RWPE2 (cell line): Measurements from ENCODE around the gene DCLK2.

Experiments used
- ATAC-seq: fragments of 200-7000 bp; cut with Tn5 transposase; 3 replicates; pipeline ENCODE4 v1.9.1; 2021; ENCODE audit warnings: low read depth
- DNase-seq: peaks from one replicate; pipeline ENCODE4 v3.0.0-alpha.2; 2020; ENCODE audit warnings: low spot score
- H3K27ac ChIP-seq: fragments of 450-650 bp; 2 replicates; pipeline ENCODE4 v1.5.1; 2017; ENCODE audit warnings: mild to moderate bottlenecking; ENCODE audit not compliant: poor library complexity, severe bottlenecking
- H3K27me3 ChIP-seq: fragments of 250-450 bp; sonication (Bioruptor Pico); 2 replicates; pipeline ENCODE4 v1.5.1; 2021; ENCODE audit warnings: mild to moderate bottlenecking, moderate library complexity; ENCODE audit not compliant: insufficient read depth, poor library complexity, severe bottlenecking
- H3K36me3 ChIP-seq: fragments of 250-450 bp; sonication (Bioruptor Pico); 2 replicates; pipeline ENCODE4 v1.5.1; 2020; ENCODE audit warnings: low read depth, mild to moderate bottlenecking, moderate library complexity
- H3K4me1 ChIP-seq: fragments of 250-450 bp; sonication (Bioruptor Pico); 2 replicates; pipeline ENCODE4 v1.5.1; 2021; ENCODE audit warnings: mild to moderate bottlenecking, moderate library complexity; ENCODE audit not compliant: insufficient read depth, poor library complexity, severe bottlenecking
- H3K4me3 ChIP-seq: fragments of 250-450 bp; sonication (Bioruptor Pico); 2 replicates; pipeline ENCODE4 v1.5.1; 2021; ENCODE audit warnings: mild to moderate bottlenecking, moderate library complexity; ENCODE audit not compliant: severe bottlenecking
- H3K9me3 ChIP-seq: fragments of 250-450 bp; sonication (Bioruptor Pico); 2 replicates; pipeline ENCODE4 v1.5.1; 2021; ENCODE audit warnings: mild to moderate bottlenecking, moderate library complexity; ENCODE audit not compliant: severe bottlenecking
- TF ChIP-seq, protein P1 (sequence below): fragments of 450-650 bp; IDR thresholded peaks from one replicate; pipeline ENCODE4 v1.5.1; 2017; ENCODE audit warnings: mild to moderate bottlenecking, moderate library complexity; ENCODE audit not compliant: poor library complexity, severe bottlenecking

Gene DCLK2

DNA sequence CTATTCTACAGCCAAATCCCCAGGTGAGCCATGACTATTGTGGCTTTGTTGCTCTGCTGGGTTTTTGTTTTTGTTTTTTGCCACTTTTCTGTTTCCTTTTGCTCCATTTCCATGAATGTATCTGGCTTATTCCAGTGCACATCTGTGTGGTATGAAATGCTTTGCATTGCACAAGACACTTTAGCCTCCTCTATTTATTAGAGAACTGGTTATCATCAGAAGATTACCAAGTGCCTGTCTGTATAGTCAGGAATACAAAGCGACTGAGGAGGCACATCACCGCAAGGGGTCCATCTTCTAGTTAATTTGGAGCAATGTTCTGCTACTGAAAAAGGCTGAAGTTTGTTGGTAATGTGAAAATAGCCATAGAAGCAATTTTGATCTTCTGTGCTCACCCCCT is 120.8 kb downstream of the DCLK2 start:
- no peaks in the 10 kb centered on the region for H3K36me3 ChIP-seq
- H3K4me1 ChIP-seq: no peaks in the 10 kb centered on the region
- H3K27ac ChIP-seq: no peak overlapping the region
- H3K4me3 ChIP-seq: no peak overlapping the region
- TF ChIP-seq, protein P1, sequence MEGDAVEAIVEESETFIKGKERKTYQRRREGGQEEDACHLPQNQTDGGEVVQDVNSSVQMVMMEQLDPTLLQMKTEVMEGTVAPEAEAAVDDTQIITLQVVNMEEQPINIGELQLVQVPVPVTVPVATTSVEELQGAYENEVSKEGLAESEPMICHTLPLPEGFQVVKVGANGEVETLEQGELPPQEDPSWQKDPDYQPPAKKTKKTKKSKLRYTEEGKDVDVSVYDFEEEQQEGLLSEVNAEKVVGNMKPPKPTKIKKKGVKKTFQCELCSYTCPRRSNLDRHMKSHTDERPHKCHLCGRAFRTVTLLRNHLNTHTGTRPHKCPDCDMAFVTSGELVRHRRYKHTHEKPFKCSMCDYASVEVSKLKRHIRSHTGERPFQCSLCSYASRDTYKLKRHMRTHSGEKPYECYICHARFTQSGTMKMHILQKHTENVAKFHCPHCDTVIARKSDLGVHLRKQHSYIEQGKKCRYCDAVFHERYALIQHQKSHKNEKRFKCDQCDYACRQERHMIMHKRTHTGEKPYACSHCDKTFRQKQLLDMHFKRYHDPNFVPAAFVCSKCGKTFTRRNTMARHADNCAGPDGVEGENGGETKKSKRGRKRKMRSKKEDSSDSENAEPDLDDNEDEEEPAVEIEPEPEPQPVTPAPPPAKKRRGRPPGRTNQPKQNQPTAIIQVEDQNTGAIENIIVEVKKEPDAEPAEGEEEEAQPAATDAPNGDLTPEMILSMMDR: no peak
- peaks cover 5% of the 10 kb centered on the region for H3K27me3 ChIP-seq
- no peaks in the 10 kb centered on the region for H3K9me3 ChIP-seq
- DNase-seq (no peak), ATAC-seq (no peak)

DNA sequence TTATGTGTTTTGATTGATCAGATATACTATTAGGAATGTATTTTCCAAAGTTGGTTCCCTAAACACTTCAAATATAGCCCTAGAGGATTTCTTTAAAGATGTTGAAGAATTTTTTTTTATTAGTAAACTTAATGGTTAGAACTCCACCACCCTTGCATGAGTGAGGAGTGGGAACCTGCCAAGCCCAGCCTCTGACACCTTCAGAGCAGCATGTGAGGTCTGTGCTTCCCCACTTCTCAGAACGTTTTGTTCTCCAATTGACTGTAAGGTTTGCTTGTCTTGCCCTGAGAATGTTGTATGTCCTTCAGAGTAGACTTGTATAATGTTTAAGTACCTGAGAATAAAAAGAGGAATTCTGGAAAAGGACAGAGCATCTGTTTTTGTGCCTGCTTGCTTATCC is 126.8 kb downstream of the DCLK2 start:
- Histone ChIP-seq H3K4me3 (no peak overlapping the region), H3K27me3 (peaks cover 5% of the 10 kb centered on the region), H3K4me1 (no peaks in the 10 kb centered on the region), H3K27ac (no peak overlapping the region), H3K36me3 (no peaks in the 10 kb centered on the region), H3K9me3 (no peaks in the 10 kb centered on the region)
- TF ChIP-seq, protein P1: no peak
- ATAC-seq (no peak), DNase-seq (no peak)

DNA sequence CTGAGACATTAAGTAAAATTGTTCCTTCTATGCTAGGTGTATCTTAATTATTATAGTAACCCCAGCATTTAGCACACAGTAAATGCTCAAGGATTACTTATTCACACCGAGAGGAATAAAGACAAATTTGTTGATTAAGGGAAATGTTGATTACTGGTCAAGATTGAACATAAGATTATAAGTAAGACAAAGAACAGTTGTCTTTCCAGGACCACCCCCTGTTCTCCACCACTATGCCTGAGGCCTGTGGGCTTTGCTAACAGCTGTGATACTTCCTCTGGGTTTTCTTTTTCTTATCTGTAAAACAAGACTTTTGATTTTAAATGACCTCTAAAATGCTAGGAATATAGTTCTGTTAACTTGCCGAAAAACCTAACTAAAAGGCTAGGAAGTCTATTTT is 128.0 kb downstream of the DCLK2 start:
- Histone ChIP-seq H3K36me3 (no peaks in the 10 kb centered on the region), H3K9me3 (no peaks in the 10 kb centered on the region), H3K4me1 (no peaks in the 10 kb centered on the region), H3K27ac (no peak overlapping the region), H3K4me3 (no peak overlapping the region), H3K27me3 (peaks cover 5% of the 10 kb centered on the region)
- DNase-seq: no peak
- TF ChIP-seq, protein P1: no peak
- ATAC-seq: no peak

DNA sequence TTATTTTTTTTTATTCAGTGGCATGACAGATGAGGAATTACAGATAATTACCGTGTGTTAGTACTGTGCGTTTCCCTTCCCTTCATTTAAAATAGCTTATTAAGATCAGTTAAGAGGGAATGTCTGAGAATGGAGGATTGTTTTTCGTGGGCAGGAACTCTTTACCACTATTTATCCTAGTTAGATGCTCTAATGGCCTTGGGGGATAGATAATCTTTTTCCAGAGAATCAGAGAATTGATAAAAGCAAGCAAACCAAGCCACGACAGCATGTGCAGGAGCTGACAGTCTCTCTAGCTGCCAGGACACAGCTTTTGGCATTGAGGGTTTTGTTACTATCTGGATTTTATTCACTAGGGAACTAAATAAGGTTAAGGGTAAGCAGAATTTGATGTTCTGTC is 128.7 kb downstream of the DCLK2 start:
- H3K36me3 ChIP-seq: no peaks in the 10 kb centered on the region
- H3K27me3 ChIP-seq: peaks cover 5% of the 10 kb centered on the region
- DNase-seq (no peak), ATAC-seq (no peak)
- H3K4me3 ChIP-seq: no peak overlapping the region
- no peak overlapping the region for H3K27ac ChIP-seq
- TF ChIP-seq, protein P1: no peak
- no peaks in the 10 kb centered on the region for H3K4me1 ChIP-seq
- H3K9me3 ChIP-seq: no peaks in the 10 kb centered on the region

DNA sequence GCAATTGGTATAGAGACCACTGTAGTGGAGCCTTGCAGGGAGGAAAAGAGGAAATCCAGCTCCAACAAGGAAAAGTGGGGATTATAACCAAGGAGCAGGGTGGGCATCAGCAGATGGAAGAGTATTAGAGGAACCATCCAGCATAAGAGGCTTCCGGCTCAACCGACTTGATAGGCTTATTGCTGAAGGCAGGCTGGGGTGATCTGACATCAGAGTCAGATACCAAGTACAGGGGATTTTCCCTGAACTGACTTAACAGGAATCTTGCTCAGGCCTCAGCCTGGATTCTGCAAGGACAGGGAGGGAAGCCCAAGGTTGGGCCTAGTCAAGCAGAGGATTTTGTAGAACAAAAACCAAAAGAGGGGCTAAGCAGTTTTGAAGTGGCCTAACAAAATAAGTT is 129.6 kb downstream of the DCLK2 start:
- Histone ChIP-seq H3K9me3 (no peaks in the 10 kb centered on the region), H3K4me3 (no peak overlapping the region), H3K27me3 (peaks cover 4% of the 10 kb centered on the region), H3K4me1 (no peaks in the 10 kb centered on the region), H3K27ac (no peak overlapping the region), H3K36me3 (no peaks in the 10 kb centered on the region)
- no peak for ATAC-seq
- no peak for DNase-seq
- TF ChIP-seq, protein P1: no peak
